Mesendoderm (in vitro differentiated cells): Measurements from ENCODE around the gene RAVER1.

Experiments used
- DNase-seq: peaks from one replicate; pipeline ENCODE4 v3.0.0; 2013
- H2AK5ac ChIP-seq: 2 replicates; pipeline ENCODE4 v1.6.1; 2013; ENCODE audit warnings: low read length, inconsistent platforms
- H2BK120ac ChIP-seq: 2 replicates; pipeline ENCODE4 v1.6.1; 2013; ENCODE audit warnings: low read depth, mild to moderate bottlenecking, low read length, moderate library complexity, mixed read lengths
- H2BK15ac ChIP-seq: replicated peaks from 2 replicates; pipeline ENCODE4 v1.6.1; 2013; ENCODE audit warnings: low read depth, mild to moderate bottlenecking, moderate library complexity
- H2BK5ac ChIP-seq: 2 replicates; pipeline ENCODE4 v1.6.1; 2013; ENCODE audit warnings: low read length, inconsistent platforms
- H3K18ac ChIP-seq: 2 replicates; pipeline ENCODE4 v1.6.1; 2013; ENCODE audit warnings: mild to moderate bottlenecking, low read length, mixed read lengths
- H3K23ac ChIP-seq: one replicate; pipeline ENCODE4 v1.6.1; 2013; ENCODE audit warnings: low read length
- H3K27ac ChIP-seq: 2 replicates; pipeline ENCODE4 v1.5.1; 2013; ENCODE audit warnings: low read depth, mild to moderate bottlenecking, inconsistent platforms, low read length, moderate library complexity
- H3K27me3 ChIP-seq: 2 replicates; pipeline ENCODE4 v1.6.1; 2013; ENCODE audit warnings: low read length, control low read depth, mild to moderate bottlenecking, inconsistent platforms; ENCODE audit not compliant: insufficient read depth, poor library complexity
- H3K36me3 ChIP-seq: 2 replicates; pipeline ENCODE4 v1.6.1; 2013; ENCODE audit warnings: low read length, inconsistent platforms; ENCODE audit not compliant: control insufficient read depth, insufficient read depth
- H3K4ac ChIP-seq: one replicate; pipeline ENCODE4 v1.6.1; 2013; ENCODE audit warnings: low read depth, mild to moderate bottlenecking, low read length, moderate library complexity
- H3K4me1 ChIP-seq: 2 replicates; pipeline ENCODE4 v1.6.1; 2013; ENCODE audit warnings: low read depth, low read length, inconsistent platforms; ENCODE audit not compliant: control insufficient read depth
- H3K4me2 ChIP-seq: 2 replicates; pipeline ENCODE4 v1.6.1; 2013; ENCODE audit warnings: low read length
- H3K4me3 ChIP-seq: 2 replicates; pipeline ENCODE4 v1.5.1; 2013; ENCODE audit warnings: mild to moderate bottlenecking, low read length
- H3K56ac ChIP-seq: one replicate; pipeline ENCODE4 v1.6.1; 2013; ENCODE audit warnings: low read length
- H3K79me1 ChIP-seq: 2 replicates; pipeline ENCODE4 v1.6.1; 2013; ENCODE audit warnings: low read length, inconsistent platforms
- H3K79me2 ChIP-seq: 2 replicates; pipeline ENCODE4 v1.6.1; 2013; ENCODE audit warnings: mild to moderate bottlenecking, low read length; ENCODE audit not compliant: control insufficient read depth, insufficient read depth
- H3K9ac ChIP-seq: 2 replicates; pipeline ENCODE4 v1.6.1; 2013; ENCODE audit warnings: low read length, inconsistent platforms
- H4K5ac ChIP-seq: one replicate; pipeline ENCODE4 v1.6.1; 2013; ENCODE audit warnings: low read length
- H4K8ac ChIP-seq: one replicate; pipeline ENCODE4 v1.6.1; 2013; ENCODE audit warnings: low read depth, mild to moderate bottlenecking, control low read depth, low read length, moderate library complexity
- WGBS: extraction: QIAGEN DNeasy Blood & Tissue Kit; methylation state at CpG from one replicate; pipeline ENCODE4 v1.1.7; 2013; ENCODE audit warnings: low lambda C conversion rate, missing lambda C conversion rate; ENCODE audit not compliant: insufficient coverage; ENCODE audit errors: extremely low coverage; 5-methylcytosine and 5-hydroxymethylcytosine counted together

Gene RAVER1

DNA sequence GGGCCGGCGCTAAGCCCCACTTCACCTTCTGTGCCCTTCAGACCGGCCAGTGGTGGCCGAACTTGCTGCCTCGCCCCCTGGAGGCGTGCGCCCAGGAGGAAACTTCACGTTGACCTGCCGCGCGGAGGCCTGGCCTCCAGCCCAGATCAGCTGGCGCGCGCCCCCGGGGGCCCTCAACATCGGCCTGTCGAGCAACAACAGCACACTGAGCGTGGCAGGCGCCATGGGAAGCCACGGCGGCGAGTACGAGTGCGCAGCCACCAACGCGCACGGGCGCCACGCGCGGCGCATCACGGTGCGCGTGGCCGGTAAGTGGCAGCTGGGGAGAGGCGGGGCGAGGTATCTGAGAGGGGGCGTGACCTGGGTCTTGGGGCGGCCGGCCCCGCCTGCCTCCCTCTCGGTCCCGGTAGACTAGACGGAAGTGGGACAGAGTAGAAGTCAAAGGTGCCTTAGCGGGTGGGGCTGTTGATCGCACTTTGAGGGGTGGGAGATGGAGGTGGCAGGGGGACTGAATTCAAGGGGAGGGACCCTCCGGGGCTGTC is 38.0 kb downstream of the RAVER1 start:
- Histone ChIP-seq H3K9ac (no peak overlapping the region), H2BK15ac (no peak overlapping the region), H2BK5ac (no peak overlapping the region), H3K27me3 (peaks cover 39% of the 10 kb centered on the region), H3K4ac (no peak overlapping the region), H3K4me2 (peak overlapping the region; percentile 68), H4K5ac (no peak overlapping the region), H3K18ac (no peak overlapping the region), H4K8ac (no peak overlapping the region), H3K56ac (peak overlapping the region; percentile 34), H3K4me1 (peaks cover 3% of the 10 kb centered on the region), H3K79me2 (no peaks in the 10 kb centered on the region), H2BK120ac (no peak overlapping the region), H2AK5ac (no peak overlapping the region), H3K4me3 (no peak overlapping the region), H3K23ac (no peak overlapping the region), H3K79me1 (no peaks in the 10 kb centered on the region), H3K27ac (no peak overlapping the region), H3K36me3 (no peaks in the 10 kb centered on the region)
- DNase-seq, result peak; percentile 40
- no CpG with 5 or more reads among the region's 48 CpGs for WGBS

DNA sequence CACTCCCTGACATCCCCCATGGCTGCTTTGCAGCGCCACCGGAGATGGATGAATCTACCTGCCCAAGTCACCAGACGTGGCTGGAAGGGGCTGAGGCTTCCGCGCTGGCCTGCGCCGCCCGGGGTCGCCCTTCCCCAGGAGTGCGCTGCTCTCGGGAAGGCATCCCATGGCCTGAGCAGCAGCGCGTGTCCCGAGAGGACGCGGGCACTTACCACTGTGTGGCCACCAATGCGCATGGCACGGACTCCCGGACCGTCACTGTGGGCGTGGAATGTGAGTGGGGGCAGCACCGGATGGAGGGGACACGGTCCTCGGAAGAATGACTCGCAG is 39.0 kb downstream of the RAVER1 start:
- Histone ChIP-seq H3K56ac (no peak overlapping the region), H3K79me2 (no peaks in the 10 kb centered on the region), H3K36me3 (no peaks in the 10 kb centered on the region), H3K27ac (no peak overlapping the region), H2AK5ac (no peak overlapping the region), H3K23ac (no peak overlapping the region), H3K4ac (no peak overlapping the region), H3K9ac (no peak overlapping the region), H2BK15ac (no peak overlapping the region), H3K79me1 (no peaks in the 10 kb centered on the region), H3K27me3 (peaks cover 45% of the 10 kb centered on the region), H4K8ac (no peak overlapping the region), H3K4me2 (no peak overlapping the region), H3K4me1 (peaks cover 5% of the 10 kb centered on the region), H2BK120ac (no peak overlapping the region), H3K4me3 (no peak overlapping the region), H2BK5ac (no peak overlapping the region), H3K18ac (no peak overlapping the region), H4K5ac (no peak overlapping the region)
- peak; percentile 40 for DNase-seq
- WGBS, result no CpG with 5 or more reads among the region's 25 CpGs

DNA sequence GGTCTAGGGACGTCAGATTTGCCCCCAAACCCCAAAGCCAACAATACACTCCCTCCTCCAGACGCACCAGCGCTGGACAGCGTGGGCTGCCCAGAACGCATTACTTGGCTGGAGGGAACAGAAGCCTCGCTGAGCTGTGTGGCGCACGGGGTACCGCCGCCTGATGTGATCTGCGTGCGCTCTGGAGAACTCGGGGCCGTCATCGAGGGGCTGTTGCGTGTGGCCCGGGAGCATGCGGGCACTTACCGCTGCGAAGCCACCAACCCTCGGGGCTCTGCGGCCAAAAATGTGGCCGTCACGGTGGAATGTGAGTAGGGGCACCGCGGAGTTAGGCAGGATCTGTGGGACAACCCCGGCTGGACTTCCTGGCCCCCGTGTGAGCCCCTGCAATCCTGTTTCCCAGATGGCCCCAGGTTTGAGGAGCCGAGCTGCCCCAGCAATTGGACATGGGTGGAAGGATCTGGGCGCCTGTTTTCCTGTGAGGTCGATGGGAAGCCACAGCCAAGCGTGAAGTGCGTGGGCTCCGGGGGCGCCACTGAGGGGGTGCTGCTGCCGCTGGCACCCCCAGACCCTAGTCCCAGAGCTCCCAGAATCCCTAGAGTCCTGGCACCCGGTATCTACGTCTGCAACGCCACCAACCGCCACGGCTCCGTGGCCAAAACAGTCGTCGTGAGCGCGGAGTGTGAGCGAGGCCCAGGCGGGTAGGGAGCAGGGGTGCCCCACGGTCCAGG is 39.5 kb downstream of the RAVER1 start:
- Histone ChIP-seq H3K79me2 (no peaks in the 10 kb centered on the region), H3K4me3 (no peak overlapping the region), H3K4me1 (peaks cover 5% of the 10 kb centered on the region), H3K18ac (no peak overlapping the region), H2BK120ac (no peak overlapping the region), H3K4ac (no peak overlapping the region), H3K36me3 (no peaks in the 10 kb centered on the region), H3K4me2 (no peak overlapping the region), H3K56ac (no peak overlapping the region), H3K27ac (no peak overlapping the region), H2AK5ac (no peak overlapping the region), H3K27me3 (peaks cover 46% of the 10 kb centered on the region), H4K8ac (no peak overlapping the region), H3K9ac (no peak overlapping the region), H3K79me1 (no peaks in the 10 kb centered on the region), H3K23ac (no peak overlapping the region), H4K5ac (no peak overlapping the region), H2BK5ac (no peak overlapping the region), H2BK15ac (no peak overlapping the region)
- no CpG with 5 or more reads among the region's 49 CpGs for WGBS
- no peak for DNase-seq

- H3K36me3 ChIP-seq, result no peaks in the 10 kb centered on the region
- peak overlapping the region; percentile 5 for H3K9ac ChIP-seq
- no peak overlapping the region for H2BK15ac ChIP-seq
- no peak overlapping the region for H2BK5ac ChIP-seq
- no peak overlapping the region for H3K23ac ChIP-seq
- H4K5ac ChIP-seq, result no peak overlapping the region
- no peak overlapping the region for H2BK120ac ChIP-seq
- no peak overlapping the region for H4K8ac ChIP-seq
- no peaks in the 10 kb centered on the region for H3K79me1 ChIP-seq
- H2AK5ac ChIP-seq, result no peak overlapping the region
- no peak overlapping the region for H3K27ac ChIP-seq
- no peak overlapping the region for H3K4me3 ChIP-seq
- no peak overlapping the region for H3K4ac ChIP-seq
- no peak overlapping the region for H3K18ac ChIP-seq
- peak overlapping the region; percentile 61 for H3K4me2 ChIP-seq
- no peaks in the 10 kb centered on the region for H3K79me2 ChIP-seq
- H3K4me1 ChIP-seq, result peaks cover 5% of the 10 kb centered on the region
- peak; percentile 44 for DNase-seq
- no CpG with 5 or more reads among the region's 56 CpGs for WGBS
- peak overlapping the region; percentile 34 for H3K56ac ChIP-seq
- peaks cover 46% of the 10 kb centered on the region for H3K27me3 ChIP-seq
Observed at GRCh38 chr19:10292789-10293636, 40.3 kb downstream of the RAVER1 start.

- H2BK120ac ChIP-seq, result no peak overlapping the region
- H4K8ac ChIP-seq, result no peak overlapping the region
- H2BK15ac ChIP-seq, result no peak overlapping the region
- H3K27ac ChIP-seq, result no peak overlapping the region
- DNase-seq, result peak; percentile 89
- peaks cover 53% of the 10 kb centered on the region for H3K27me3 ChIP-seq
- WGBS, result no CpG with 5 or more reads among the region's 45 CpGs
- no peaks in the 10 kb centered on the region for H3K79me1 ChIP-seq
- no peaks in the 10 kb centered on the region for H3K79me2 ChIP-seq
- H2AK5ac ChIP-seq, result no peak overlapping the region
- peak overlapping the region; percentile 61 for H3K4me2 ChIP-seq
- H3K9ac ChIP-seq, result peak overlapping the region; percentile 5
- peaks cover 5% of the 10 kb centered on the region for H3K4me1 ChIP-seq
- no peak overlapping the region for H3K4ac ChIP-seq
- H3K36me3 ChIP-seq, result no peaks in the 10 kb centered on the region
- peak overlapping the region; percentile 34 for H3K56ac ChIP-seq
- H3K18ac ChIP-seq, result no peak overlapping the region
- no peak overlapping the region for H4K5ac ChIP-seq
- no peak overlapping the region for H3K23ac ChIP-seq
- no peak overlapping the region for H2BK5ac ChIP-seq
- no peak overlapping the region for H3K4me3 ChIP-seq
Observed at GRCh38 chr19:10292206-10292788, 41.0 kb downstream of the RAVER1 start.
